ENCODE measurements around the gene DONSON.
A peak's percentile ranks its signal among the peaks of the same experiment; 100 is the strongest.

The DONSON gene

DNA sequence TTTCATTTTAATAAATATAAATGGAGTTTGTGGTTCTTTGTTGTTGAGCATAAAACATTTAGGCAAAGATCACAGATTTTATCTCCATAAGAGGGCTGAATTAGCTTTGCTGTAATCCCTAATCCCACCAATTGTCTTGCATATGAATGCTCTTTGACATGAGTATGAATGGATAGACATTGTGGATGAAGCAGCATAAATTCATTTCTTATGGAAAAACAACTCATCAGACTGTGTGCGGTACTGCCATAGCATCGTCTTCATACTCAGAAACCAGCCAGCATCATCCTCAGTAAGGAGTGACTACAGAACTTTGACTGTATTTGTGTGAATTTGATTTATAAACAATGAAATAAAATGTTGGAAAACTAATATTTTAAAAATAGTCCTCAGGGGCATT is 26.1 kb downstream of the DONSON start:
- no peak for DNase-seq

DNA sequence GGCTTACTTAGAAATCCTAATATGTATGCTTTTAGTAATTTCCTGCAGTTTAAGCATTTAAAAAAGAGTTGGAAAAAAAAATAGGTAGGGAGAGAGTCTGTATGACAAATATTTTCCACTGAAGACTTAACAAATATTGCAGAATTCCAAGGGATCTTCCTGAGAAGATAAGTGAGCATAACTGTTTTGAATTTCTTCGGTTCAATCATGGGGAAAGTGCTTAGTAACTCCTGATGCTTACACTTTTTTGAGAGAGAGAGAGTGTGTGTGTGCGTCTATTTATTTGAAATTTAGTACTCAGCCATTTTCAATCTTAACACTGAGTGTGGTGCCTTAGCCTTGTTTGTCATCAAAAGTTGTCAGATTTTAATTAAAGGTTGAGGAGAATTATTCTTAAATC is 27.1 kb downstream of the DONSON start:
- DNase-seq = no peak

DNA sequence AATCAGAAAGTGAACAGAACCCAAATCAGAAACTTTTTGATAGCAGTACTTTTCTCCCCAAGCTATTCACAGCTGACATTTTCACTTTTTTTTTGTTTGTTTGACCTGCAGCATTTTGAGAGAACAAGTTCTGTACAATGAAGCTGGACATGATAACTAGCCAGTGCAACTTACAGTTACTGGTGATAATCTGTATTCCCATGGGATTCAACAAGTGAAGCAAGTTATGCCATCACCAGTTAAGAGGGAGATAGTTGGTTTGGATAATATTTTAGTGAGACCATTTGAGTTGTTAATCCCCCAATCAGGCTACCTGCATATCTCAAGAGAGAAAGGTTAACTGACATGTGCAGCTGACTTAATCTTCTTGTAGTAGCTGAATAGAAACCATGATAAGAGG is 27.5 kb downstream of the DONSON start:
- no peak for DNase-seq

GRCh38 chr21:33559813-33560212 is 28.7 kb downstream of the DONSON start:
- DNase-seq = no peak

DNA sequence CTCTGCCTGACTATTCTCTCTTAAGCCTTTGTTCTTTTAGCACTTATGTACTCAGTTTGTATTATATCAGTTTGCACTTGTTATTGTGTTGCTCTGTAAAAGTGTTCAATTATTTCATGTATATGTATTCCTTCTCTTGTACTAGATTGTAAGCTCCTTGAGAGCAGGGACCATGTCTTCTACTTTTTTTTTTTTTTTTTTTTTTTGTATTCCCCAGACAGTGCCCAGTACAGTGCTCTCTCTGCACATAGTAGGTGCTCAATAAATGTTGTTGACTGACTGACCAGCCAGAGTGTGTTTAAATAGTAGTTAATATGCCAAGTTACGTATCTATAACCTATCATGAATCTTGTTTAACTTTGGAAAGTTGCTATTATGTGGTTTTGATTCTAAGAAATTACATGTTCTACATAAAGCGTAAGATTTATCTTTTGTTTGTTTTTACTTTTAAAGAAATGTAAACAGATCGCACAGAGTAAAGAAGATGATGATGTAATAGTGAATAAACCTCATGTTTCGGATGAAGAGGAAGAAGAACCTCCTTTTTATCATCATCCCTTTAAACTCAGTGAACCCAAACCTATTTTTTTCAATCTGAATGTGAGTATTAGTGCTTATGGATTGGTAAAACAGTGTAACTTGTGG is 29.6 kb downstream of the DONSON start:
- no peak for DNase-seq

- DNase-seq = no peak
Measured at GRCh38 chr21:33557447-33557846, 31.0 kb downstream of the DONSON start.

DNA sequence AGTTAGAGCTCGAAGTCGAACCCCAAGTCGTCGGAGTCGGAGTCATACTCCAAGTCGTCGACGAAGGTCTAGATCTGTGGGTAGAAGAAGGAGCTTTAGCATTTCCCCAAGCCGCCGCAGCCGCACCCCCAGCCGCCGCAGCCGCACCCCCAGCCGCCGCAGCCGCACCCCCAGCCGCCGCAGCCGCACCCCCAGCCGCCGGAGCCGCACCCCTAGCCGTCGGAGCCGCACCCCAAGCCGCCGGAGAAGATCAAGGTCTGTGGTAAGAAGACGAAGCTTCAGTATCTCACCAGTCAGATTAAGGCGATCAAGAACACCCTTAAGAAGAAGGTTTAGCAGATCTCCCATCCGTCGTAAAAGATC is 33.5 kb downstream of the DONSON start:
- no peak for DNase-seq

- no peak for DNase-seq
Measured at GRCh38 chr21:33554236-33554981, 34.1 kb downstream of the DONSON start.

DNA sequence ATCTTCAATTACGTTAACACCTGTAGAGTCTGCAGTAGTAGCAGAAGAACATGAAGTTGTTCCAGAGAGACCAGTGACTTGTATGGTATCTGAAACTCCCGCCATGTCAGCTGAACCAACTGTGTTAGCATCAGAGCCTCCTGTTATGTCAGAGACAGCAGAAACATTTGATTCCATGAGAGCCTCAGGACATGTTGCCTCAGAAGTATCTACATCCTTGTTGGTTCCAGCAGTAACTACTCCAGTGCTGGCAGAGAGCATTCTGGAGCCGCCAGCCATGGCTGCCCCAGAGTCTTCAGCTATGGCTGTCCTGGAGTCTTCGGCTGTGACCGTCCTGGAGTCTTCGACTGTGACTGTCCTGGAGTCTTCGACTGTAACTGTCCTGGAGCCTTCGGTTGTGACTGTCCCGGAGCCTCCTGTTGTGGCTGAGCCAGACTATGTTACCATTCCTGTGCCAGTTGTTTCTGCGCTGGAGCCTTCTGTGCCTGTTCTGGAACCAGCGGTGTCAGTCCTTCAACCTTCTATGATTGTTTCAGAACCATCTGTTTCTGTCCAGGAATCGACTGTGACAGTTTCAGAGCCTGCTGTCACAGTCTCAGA is 35.4 kb downstream of the DONSON start:
- DNase-seq = no peak

- DNase-seq = no peak
Measured at GRCh38 chr21:33552093-33552998, 36.1 kb downstream of the DONSON start.

GRCh38 chr21:33551664-33552063 is 36.8 kb downstream of the DONSON start:
- no peak for DNase-seq

GRCh38 chr21:33550772-33551660 is 37.5 kb downstream of the DONSON start:
- no peak for DNase-seq

GRCh38 chr21:33549848-33550771 is 38.4 kb downstream of the DONSON start:
- DNase-seq = no peak

- DNase-seq = no peak
Measured at GRCh38 chr21:33546086-33546485, 42.4 kb downstream of the DONSON start.

- no peak for DNase-seq
Measured at GRCh38 chr21:33544451-33545195, 43.9 kb downstream of the DONSON start.

DNA sequence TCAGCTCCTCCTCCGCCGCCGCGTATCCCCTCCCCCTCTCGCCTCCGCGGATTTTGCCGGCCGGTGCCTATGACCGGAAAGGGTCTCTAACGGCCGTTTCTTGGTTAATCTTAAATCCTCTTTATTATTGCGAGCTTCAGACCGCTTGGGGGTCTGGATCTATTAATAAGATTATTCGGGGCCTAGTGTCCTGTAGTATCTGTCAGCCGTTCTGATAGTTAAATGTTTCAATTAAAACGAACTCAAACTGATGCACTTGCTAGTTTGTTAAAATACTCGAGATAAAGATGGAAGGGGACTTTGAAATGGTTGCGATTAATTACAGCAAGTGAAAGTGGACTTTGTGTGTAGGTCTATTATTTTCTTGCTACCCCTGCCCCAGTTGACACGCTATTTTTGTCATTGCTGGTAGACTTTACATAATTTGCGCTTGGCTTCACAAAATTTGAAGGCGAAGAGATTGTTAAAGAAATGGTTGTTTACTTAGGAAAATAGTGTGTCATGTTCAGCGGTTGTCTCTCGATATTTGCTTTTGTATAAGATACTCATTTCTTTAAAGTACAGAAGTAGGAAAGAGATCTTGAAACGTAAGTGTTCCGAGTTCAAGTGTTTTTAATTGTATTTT is 44.9 kb downstream of the DONSON start:
- DNase-seq = no peak

DNA sequence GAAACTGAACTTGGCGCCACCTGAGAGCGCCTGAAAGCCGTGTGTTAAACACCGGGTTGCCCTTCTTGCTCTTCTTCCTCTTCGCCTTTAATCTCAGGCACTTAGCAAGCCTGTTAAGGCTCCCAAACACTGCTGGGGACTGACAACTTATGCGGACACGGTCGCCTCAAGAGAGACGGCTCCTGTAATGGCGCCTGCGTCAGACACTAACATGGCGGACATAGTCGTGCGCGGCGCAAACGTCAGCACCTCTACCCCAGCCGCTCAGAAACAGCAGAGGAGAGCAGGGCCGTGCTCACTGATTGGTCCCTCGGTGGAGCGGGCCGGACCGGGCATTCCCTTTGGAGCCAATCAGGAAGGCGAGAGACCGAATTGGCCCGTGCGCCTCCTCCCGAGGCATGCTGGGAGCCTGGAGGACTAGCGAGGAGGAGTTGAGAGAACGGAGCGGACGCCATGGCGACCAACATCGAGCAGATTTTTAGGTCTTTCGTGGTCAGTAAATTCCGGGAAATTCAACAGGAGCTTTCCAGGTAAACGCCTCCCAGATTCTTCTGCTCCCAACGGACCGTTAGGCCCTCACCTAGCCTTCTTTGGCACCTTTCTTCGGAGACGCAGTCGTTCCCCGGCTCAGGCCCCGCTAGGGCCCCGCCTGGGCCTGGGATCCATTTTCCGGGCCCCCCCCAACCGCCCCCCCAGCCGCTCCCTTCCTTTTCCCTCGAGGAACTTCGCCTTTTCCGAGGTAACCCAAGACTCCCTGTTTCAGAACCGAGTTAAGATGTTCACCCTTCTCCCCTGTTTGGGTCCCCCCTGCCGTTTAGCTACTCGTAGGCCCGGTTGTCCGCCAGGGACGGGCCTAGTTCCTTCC is 45.6 kb downstream of the DONSON start, which contains the start of gene SON:
Gene SON (plus strand): TSS at position 399 of the 865 bp plus-strand sequence. CDS start 55 bp downstream, at position 454.
- peak; percentile 94 for DNase-seq
